UCSD-AML1 (cell line): ENCODE results near the gene TUFM.
"Not testable (repeated sequence)": the region's sequence is repeated elsewhere in the genome, so short reads cannot be mapped to it uniquely, and the experiment has no call there.

ENCODE experiments used
- DNase-seq: peaks from one replicate; lab custom pipeline; 2025; ENCODE audit not compliant: unreplicated experiment; lab: John Stamatoyannopoulos, UW

TUFM gene

DNA sequence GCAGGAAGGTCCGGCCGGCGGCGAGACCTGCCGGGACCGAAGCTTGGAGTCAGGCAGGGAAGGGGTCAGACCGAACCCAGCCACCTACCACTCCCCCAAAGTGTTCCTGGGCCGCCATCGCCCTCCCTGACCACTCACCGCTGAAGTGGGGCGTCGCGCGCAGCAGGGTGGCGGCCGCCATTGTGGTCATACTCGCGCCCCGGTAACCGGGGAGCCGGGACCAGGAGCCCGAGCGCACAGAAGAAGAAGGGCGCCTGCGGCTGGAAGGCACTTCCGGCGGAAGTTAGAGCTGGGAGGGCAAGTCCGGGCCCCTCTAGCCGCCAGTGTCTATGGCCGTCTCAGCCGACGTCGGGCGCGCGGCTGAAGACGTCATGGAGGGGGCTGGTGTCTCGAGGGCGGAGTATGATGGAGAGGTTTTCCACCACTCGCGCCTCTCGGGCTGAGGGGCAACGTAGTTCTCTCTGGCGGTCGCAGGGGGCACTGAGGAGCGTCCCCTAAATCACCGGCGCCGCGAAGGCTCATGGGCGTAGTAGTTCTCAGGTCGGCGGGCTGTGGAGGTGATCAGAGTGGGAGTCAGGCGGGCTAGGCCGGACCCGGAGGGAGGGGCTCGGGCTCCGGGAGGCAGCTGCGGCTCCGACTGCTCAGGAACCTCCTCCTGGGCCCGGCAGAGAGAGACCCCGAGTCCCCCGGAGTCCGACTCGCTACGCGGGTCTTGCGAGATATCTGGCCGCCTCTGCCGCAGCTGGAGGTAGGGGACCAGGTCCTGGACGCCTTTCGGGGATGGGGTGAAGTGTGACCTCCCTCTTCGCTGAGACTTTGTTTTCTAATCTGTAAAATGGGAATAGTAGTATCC lies at the start of gene TUFM:
Gene TUFM, minus strand, starts transcription at position 269 of the 853 bp plus-strand sequence. Its CDS starts 79 bp downstream, at position 190.
- DNase-seq = peak; percentile 99

DNA sequence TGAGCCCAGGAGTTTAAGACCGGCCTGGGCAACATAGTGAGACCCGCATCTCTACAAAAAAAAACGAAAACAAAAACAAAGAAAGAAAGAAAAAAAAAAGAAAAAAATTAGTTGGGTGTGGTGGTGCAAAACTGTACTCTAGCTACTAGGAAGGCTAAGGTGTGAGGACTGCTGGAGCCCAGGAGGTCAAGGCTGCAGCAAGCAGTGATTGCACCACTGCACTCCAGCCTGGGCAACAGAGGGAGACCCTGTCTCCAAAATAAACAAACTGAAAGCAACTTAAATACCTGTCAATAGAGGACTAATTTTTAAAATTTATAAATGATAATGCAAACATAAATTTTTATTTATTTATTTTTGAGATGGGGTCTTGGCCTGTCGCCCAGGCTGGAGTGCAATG lies 49.5 kb upstream of the TUFM start:
- no peak for DNase-seq

DNA sequence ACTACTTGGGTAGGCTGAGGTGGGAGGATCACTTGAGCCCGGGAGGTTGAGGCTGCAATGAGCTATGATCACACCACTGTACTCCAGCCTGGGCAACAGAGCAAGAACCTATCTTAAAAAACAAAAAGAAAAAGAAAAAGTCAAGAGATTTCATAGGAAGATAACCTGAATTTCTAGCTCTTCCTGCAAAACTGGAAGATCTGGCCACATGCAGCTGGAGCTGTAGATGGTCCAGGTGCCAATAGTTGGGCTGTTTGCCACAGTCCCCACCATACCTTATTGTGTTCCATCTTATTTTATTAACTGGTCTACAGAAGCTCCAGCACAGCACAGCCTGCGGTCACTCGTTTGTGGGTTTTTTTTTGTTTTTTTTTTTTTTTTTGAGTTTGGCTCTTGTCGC lies 47.1 kb upstream of the TUFM start:
- no peak for DNase-seq

DNA sequence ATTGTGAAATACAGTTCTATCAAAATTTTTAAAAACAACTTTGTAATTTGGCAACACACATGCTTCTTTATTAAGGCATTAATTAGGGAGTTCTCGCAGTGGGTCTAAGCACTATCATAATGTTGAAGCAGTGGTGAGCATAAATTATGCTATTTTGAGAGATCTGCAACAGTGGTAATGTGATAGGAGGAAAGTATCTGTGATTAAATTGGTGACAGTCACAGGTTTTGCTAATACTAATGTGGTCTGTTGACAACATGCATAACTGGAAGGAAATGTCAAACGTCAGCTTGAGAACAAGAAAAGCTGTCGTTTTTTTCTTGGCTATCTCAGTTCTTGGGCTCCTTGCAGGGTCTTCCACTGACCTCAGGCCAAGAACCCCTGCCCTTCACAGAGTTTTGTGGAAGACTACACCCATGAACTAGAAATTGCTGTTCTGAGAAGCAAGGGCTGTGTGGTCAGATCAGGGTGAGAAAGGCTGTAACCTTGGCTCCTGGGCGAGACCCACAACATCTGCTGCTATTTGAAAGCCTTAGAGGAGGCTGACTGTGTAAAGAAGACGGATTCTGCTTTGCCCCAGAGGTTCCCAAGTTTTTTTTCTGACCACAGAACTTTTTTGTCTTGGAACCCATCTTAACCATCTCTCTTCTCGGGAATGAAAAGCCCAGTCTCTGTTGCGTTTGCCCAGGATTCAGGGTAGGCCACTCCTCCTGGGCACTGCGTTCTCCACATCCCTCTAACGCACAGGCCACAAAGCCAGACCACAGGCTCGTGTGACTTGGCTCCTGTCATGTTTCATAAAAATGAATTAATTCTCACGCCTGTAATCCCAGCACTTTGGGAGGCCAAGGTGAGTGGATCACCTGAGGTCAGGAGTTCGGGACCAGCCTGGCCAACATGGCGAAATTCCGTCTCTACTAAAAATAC lies 46.1 kb upstream of the TUFM start:
- DNase-seq = no peak

DNA sequence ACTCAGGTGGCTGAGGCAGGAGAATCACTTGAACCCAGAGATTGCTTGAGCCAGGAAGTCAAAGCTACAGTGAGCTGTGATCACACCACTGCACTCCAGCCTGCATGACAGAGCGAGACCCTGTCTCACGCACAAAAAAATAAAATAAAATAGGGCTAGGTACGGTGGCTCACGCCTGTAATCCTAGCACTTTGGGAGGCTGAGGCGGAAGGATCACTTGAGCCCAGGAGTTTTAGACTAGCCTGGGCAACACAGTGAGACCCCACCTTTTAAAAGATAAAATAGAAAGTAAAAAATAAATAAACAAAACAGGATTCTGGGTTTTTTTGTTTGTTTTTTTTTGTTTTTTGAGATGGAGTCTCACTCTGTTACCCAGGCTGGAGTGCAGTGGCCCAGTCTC lies 44.2 kb upstream of the TUFM start:
- DNase-seq = not testable (repeated sequence)

DNA sequence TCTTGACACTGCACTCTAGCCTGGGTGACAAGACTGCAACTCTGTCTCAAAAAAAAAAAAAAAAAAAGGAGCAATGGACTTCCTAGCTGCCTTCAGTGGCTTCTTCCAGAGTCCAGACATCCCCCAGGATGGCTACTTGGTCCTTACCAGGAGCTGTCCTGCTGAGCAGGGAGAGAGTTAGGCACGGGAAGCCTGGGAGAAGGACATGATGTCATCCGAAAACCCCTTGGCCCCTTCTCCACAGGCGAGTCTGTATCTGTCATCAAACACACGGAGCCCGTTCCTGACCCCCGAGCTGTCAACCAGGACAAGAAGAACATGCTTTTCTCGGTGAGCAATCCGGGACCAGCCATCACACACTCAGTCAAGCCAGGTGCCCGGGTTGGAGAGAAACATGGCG lies 40.8 kb upstream of the TUFM start:
- DNase-seq = no peak

DNA sequence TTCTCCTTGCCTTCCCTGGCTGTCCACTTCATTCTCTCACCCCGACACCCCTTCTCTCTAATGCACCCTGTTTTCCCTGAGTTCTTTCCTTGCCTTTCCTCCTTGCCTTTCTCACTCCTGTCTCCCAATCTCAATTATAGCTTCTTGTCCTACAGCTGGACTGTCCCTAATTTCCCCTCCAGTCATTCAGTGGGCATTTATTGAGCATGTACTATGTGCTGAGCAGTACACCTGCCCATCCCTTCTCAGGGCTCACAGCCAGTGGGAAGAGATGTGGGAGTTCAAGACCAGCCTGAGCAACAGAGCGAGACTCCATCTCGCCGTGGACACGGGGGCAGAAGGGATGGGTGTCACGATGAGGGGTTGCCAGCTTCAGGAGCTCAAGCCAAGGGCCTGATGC lies 37.9 kb upstream of the TUFM start:
- DNase-seq = no peak

DNA sequence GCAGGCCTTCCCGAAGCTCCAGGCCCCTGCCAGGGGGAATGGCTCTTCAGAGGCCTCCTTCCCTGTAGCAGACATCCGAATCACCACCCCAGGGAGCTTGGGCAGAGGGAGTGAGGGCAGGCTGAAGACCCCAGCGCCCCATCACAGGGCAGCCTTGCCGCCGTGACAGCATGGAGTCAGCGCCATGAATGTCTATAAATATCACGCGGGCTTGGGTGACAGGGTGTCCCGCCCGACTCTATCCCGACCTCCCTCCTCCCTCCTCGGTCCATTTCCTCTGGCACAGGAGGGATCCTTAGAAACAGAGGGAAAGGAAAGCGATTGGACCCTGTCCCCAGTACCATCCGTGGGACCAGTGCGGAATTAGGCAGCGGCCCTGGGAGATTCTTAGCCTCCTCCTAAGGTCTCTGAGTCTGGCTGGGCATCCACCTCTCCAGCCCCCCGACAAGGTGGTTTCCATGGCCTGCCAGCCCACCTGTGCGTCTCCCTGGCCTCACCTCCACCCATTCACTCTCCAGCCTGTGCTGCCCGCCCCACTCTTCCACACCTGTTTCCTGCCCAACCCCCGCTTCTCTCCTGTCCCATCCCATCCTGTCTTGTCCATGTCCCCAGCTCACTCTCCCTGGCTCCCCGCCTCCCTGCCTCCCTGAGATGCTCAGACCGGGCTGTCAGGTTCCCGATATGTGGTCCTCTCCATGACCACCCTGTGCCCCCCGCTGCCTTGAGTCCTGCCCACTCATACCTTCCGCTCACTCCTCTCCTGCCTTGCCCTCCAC lies 37.3 kb upstream of the TUFM start:
- DNase-seq = no peak

DNA sequence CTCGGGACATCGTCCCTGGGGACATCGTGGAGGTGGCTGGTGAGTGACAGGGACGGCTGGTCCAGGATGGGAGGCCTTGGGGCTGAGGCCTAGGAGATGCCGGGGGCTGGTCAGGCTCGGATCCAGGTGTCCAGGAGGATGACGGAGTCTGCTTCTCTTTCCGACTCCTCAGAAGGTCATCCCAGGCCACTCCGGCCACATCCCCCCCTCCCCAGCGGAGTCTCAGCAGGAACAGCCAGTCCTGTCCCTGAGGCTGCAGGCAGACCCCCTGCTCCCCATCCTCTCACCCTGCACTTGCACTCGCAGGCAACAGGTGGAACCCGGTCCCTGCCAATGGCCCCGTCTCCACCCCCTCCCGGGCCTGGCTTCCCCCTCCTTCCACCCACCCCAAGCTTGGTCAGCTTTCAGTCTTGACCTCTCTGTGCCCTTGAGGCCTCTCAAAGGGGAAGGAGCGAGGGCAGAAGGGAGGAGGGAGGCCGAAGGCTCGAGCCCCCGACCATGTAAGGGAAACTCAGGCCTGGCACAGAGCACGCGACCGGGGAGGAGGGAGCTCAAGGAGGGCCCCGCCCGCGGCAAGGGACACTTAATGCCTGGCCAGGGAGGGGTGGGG lies 36.5 kb upstream of the TUFM start:
- DNase-seq = no peak

DNA sequence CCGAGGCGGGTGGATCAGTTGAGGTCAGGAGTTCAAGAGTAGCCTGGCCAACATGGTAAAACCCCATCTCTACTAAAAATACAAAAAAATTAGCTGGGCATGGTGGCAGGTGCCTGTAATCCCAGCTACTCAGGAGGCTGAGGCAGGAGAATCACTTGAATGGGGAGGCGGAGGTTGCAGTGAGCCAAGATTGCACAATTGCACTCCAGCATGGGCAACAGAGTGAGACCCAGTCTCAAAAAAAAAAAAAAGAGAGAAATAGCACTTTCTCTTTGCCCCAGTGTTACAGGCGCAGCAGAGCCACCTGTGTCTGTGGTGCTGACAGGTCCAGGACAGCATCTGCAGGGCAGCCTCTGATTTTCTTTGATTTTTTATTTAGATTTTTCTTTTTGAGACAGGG lies 35.4 kb upstream of the TUFM start:
- DNase-seq = not testable (repeated sequence)

DNA sequence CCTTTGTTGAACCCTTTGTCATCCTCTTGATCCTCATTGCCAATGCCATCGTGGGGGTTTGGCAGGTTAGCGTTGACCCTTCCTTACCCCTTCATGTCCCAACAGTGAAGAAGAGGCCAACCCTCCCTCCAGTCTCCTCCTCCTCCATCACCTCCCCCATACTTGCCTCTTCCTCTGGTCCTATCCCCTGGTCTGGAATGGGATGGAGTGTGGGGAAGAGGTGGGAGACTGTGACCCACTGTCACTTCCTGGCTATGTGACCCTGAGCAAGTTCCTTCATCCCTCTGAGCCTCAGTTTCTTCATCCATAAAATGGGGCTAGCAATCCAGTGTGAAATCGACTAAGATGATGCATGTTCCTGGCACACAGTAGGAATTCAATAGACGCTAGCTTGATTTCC lies 34.8 kb upstream of the TUFM start:
- DNase-seq = no peak

DNA sequence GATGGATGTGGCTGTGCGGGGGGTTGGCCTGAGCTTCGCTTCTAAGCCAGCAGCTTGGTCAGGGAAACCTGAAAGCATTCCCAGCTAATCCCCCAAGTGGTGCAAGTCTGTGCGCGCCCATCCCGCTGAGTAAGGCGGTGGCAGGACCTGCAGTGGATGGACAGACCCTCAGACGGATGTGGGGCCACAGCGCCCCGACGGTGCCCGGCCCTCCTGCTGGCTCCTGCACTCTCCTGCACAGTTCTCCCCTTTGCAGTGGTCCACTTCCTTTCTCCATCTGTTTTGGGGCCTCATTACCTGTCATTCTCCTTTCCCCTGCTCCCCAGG lies 34.4 kb upstream of the TUFM start:
- DNase-seq = no peak

DNA sequence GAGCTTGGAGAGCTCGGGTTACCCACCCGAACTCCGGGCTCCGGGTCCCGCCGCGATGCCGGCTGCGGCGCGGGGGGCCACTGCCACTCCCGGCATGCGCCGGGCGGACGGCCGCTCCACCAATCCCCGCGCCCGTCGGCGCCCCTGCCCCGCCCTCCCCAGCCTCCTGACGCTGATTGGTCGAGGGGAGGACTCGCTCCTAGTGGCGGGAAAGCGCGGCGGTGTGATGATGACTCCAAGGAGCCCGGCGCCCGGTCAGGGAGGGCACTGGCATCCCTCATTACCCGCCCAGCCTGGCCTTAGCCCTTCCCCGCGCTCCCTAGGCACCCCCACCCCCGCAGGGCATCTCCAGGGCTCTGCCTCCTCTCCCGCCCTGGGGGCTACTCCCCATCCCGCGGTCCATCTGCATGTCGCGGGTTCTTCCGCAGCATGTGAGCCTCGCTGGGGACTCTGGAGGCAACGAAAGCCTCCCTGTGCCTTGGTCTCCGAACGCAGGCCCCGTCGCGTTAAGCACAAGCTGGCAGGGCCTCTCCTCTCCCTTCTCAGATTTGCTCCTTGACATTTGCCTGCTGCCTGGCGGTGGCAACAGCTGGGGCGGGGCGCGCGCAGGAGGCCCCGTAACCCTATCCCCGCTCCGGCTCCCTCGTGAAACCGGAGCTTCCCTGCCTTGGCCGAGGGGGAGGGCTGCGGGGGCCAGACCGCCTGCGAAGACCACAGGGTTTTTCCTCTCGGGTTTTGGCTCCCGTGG lies 33.9 kb upstream of the TUFM start:
- peak; percentile 84 for DNase-seq

DNA sequence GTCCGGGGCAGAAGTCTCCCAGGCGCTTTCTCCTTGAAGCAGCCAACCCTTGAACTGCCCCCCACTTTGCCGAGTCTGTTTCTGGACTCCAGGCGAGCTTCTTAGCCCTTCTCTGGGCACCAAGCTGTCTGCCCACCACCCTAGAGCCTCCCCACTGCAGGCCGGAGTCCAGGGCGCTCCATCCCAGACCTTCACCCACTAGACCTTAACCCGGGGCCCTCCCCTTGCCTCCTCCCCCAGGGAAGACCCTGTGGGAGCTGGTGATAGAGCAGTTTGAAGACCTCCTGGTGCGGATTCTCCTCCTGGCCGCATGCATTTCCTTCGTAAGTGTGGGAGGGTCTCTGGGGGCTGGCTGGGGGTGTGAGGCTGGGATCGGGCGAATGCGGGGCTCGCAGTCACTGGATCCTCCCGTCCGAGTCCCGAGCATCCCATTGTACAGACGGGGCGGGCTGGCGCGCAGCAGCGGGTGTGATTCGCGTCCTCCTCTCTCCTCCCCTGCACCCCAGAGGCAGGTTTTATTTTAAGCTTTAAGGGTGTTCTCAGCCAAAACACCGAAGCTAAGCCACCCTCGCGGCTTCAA lies 33.2 kb upstream of the TUFM start:
- DNase-seq = no peak

DNA sequence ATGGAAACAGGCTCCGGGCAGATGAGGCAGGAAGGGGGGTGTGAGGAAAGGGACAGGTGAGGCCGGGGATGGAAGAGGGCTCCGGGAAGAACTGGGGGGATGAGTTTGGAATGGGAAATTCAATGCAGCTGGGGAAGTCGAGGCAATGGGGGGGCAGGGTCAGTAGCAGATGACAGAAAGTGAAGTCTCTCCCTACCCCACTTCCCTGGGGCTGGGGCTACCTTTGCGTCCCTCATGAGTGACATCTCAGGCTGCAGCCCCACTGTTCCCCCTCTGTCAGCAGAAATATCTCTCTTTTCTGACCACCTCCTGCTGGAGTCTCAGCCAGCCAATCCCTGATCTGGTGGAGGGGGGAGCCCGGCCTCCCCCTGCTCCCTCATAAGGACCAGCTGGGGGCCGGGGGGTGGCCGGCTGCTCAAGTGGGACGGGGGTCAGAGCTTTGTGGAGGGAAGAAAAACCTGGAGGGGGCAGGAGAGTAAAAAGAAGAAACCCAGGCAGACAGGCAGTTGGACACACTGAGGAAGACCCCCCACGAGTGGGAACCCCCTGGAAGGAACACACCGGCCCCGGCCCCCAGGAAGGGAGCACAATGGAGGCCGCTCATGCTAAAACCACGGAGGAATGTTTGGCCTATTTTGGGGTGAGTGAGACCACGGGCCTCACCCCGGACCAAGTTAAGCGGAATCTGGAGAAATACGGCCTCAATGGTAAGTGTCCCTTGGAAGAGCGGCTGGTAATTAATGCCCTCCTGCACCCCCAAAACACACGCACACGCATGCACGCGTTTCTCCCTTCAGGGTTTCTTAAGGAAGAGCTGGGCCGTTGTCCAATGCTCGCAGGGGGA lies 32.2 kb upstream of the TUFM start, which contains the start of gene ATP2A1:
Gene ATP2A1, plus strand, starts transcription at position 406 of the 844 bp plus-strand sequence. Its CDS starts 184 bp downstream, at position 590.
- DNase-seq = no peak

DNA sequence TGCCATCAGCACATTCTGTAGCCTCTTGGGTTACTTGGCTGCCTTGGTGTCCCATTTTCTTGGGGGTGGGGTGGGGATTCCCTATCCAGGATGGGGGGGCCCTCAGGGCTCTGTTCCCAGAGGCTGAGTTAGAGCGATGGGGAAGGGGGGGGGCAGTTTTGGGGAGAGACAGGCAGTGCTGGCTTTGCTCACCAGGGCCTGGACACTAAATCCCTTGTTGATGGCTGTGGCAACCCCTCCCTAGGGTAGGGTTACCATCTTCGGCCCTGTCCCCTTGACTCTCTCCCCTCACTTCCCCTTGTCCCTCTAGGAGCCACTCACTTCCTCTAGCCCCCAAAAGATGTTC lies 31.5 kb upstream of the TUFM start:
- DNase-seq = no peak

DNA sequence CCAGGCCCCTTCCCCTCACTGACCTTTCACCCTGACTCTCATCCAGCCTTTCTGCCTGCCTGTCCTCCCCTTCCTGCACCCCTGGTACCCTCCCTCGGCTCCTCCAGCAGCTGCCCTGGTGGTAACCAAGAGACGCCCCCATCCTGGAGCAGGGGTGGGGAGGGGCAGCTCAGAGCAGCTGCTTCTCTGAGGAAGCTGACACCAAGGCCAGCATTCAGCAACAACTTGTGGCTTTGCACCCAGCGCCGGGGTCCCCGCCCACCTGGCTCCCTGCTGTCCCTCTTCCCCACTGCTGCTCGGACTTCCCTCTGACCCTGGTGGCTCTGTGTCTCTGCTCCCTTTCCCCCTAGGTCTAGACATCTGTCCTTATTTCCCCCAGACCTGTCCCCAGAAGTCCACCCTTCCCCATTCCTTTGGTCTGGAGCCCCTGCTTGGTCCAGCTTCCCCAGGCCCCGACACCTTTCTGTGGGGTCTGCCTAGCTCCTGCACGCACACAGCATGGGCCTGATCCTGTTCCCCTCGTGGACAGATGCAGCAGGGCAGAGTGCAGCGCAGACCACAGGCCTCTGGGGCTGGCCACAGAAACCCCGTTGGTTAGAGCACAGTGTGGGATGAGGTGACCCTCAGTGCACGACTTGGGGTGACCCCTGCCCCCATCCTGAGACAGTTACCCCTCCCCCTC lies 31.0 kb upstream of the TUFM start:
- DNase-seq = peak; percentile 32

DNA sequence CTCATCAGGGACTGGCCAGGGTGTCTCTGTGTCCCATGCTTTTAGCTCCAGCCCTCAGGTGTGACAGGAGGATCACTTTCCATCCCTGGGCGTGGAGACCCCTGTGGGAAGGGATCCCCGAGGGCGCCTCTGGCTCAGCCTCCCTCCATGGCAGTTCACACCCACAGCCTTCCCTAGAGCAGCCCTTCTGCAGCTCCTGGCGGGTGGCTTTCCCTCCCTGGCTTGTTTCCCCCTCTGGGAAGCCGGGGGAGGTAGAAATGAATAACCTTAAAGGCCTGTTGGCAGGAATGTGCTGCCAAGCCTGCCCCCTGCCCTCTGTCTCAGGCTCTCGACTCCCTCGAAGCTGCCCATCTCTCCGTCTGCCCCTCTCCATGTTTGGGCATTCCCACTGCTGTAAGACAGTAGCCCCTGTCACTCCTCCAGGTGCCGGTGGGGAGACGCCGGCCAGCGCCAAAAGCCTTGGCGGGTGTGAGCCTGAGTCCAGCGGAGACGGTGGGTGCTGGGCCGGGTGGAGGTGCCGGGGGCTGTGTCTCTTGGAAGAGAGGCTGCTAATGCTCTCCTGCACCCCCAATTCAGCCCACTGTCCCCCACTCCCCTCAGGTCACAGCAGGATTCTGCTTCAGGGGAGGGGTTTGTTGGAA lies 30.0 kb upstream of the TUFM start:
- DNase-seq = no peak
